NT2/D1 (cell line): ENCODE data around the gene KAT5.

Experiments used
- SUZ12 ChIP-seq: IDR thresholded peaks from 2 replicates; pipeline ENCODE4 v1.6.1; 2011; ENCODE audit not compliant: insufficient read length, insufficient read depth; ENCODE audit errors: extremely low read depth
- YY1 ChIP-seq: IDR thresholded peaks from 2 replicates; pipeline ENCODE4 v1.6.1; 2011; ENCODE audit not compliant: insufficient read length, insufficient read depth

GRCh38 chr11:65699306-65699705, 12.7 kb upstream of the KAT5 start:
- no peak for TF ChIP-seq YY1
- no peak for TF ChIP-seq SUZ12
